GM19351 (cell line): Measurements from ENCODE around the gene FAM3D.
"Not testable (repeated sequence)": the region's sequence is repeated elsewhere in the genome, so short reads cannot be mapped to it uniquely, and the experiment has no call there.

Source experiments
- ATAC-seq: cut with Tn5 transposase; IDR thresholded peaks from one replicate; pipeline ENCODE4 v1.9.1; 2021; ENCODE audit warnings: mild to moderate bottlenecking, moderate library complexity; ENCODE audit not compliant: unreplicated experiment

FAM3D gene

GRCh38 chr3:58666683-58667082 is at the start of gene FAM3D:
TSS of gene FAM3D (minus strand) at chr3:58666774. CDS start at chr3:58655563, 11,211 bp downstream.
- no peak for ATAC-seq

- ATAC-seq = no peak
These were observed 47.3 kb upstream of the FAM3D start for GRCh38 chr3:58713715-58714401.

- no peak for ATAC-seq
These were observed 45.3 kb upstream of the FAM3D start for GRCh38 chr3:58711871-58712270.

GRCh38 chr3:58708983-58709382 is 42.4 kb upstream of the FAM3D start:
- ATAC-seq = not testable (repeated sequence)

GRCh38 chr3:58708116-58708791 is 41.7 kb upstream of the FAM3D start:
- ATAC-seq = no peak

GRCh38 chr3:58707390-58707930 is 40.9 kb upstream of the FAM3D start:
- ATAC-seq = no peak

- ATAC-seq = no peak
These were observed 40.0 kb upstream of the FAM3D start for GRCh38 chr3:58706395-58707167.

GRCh38 chr3:58704745-58705144 is 38.2 kb upstream of the FAM3D start:
- ATAC-seq = peak; percentile 82

- not testable (repeated sequence) for ATAC-seq
These were observed 37.7 kb upstream of the FAM3D start for GRCh38 chr3:58704304-58704703.

GRCh38 chr3:58698246-58698645 is 31.7 kb upstream of the FAM3D start:
- no peak for ATAC-seq

- ATAC-seq = peak; percentile 36
These were observed 31.0 kb upstream of the FAM3D start for GRCh38 chr3:58697561-58697960.

GRCh38 chr3:58696813-58697212 is 30.2 kb upstream of the FAM3D start:
- ATAC-seq = not testable (repeated sequence)

GRCh38 chr3:58696093-58696492 is 29.5 kb upstream of the FAM3D start:
- no peak for ATAC-seq

- ATAC-seq = not testable (repeated sequence)
These were observed 28.7 kb upstream of the FAM3D start for GRCh38 chr3:58695284-58695683.

GRCh38 chr3:58693940-58694850 is 27.6 kb upstream of the FAM3D start:
- ATAC-seq = peak; percentile 78

GRCh38 chr3:58692484-58692883 is 25.9 kb upstream of the FAM3D start:
- ATAC-seq = no peak

- ATAC-seq = no peak
These were observed 25.4 kb upstream of the FAM3D start for GRCh38 chr3:58691997-58692396.

- no peak for ATAC-seq
These were observed 23.9 kb upstream of the FAM3D start for GRCh38 chr3:58690490-58690889.

GRCh38 chr3:58688574-58688973 is 22.0 kb upstream of the FAM3D start:
- ATAC-seq = no peak

GRCh38 chr3:58686847-58687246 is 20.3 kb upstream of the FAM3D start:
- ATAC-seq = no peak
